Right ventricle myocardium inferior (tissue), 1 donor: Measurements from ENCODE around the gene RAD51B. TPM values are rescaled to one million over a fixed set of nuclear protein-coding genes. Genes with fewer than 3 reads are reported as not detected.
"Not testable (repeated sequence)": the region's sequence is repeated elsewhere in the genome, so short reads cannot be mapped to it uniquely, and the experiment has no call there.

Experiments
- ATAC-seq: fragments of 200-7000 bp; cut with Tn5 transposase; one replicate; pipeline ENCODE4 v1.9.1; 2020; ENCODE audit warnings: mild to moderate bottlenecking, moderate library complexity
- DNase-seq: peaks from one replicate; pipeline ENCODE4 v3.0.0; 2021; ENCODE audit errors: missing footprints
- intact Hi-C: fragments of 100-400 bp; cut with DNase I; formaldehyde crosslinking; loops from one replicate; pipeline ENCODE4 v1.11.0; 2022
- total RNA-seq: library from RNA; stranded (reverse); fragmentation: NEBNext Ultra II Directional; extraction: Animal tissue kit (Norgen Biotek cat#: 25700); gene quantifications from one replicate; pipeline ENCODE4 v1.2.1, GENCODE V29; 2021
- donor health status: DM: no; HTN: yes; CAD: no; lungs with severe emphysema.

RAD51B gene
- total RNA-seq, 1 donor from 2014 or later, result 4.1 TPM

- intact Hi-C loops, result no loop called here
- DNase-seq, result no peak
- no peak for ATAC-seq
Observed at GRCh38 chr14:68689511-68689910, 869.9 kb downstream of the RAD51B start.

DNA sequence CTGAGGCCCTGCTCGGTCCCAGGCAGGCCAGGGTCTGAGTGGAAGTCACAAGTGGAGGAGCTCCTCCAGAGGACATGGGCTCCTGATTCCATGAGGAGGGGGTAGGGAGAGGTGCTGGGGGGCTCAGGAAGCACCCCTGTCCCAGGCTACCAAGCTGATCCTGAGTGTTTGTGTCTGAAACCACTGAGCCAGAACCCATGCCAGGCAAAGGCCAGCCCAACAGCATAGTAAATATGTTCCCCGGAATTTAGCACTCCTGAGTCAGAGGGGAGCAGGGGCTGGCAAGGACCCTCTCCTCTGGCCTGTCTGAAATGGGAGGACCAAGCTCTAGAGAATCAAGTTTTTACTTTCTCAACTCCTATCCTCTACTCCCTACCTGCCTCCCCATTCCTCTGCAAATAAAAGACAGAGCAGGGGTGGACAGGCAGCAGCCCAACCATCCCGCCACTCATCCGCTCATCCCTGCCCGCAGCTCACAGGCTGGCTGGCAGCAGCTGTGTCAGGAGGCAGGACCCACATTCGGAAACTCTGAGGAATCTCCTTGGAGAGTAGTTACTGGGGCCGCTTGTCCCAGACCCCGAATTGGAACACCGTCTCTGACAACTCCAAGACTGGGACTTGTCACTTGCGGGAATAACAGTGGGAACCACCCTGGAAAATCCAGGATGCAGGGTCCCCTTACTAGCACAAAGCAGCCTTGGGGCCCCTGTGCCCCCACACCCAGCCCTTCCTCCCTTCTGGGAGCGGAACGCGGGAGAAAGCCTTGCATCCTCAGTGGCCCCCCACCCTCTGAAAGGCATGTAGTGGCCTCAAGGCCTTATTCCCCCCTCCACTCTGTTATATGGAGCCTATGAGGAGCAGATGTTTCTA lies 870.7 kb downstream of the RAD51B start:
- DNase-seq, result no peak
- ATAC-seq, result no peak
- intact Hi-C loops, result no loop called here

DNA sequence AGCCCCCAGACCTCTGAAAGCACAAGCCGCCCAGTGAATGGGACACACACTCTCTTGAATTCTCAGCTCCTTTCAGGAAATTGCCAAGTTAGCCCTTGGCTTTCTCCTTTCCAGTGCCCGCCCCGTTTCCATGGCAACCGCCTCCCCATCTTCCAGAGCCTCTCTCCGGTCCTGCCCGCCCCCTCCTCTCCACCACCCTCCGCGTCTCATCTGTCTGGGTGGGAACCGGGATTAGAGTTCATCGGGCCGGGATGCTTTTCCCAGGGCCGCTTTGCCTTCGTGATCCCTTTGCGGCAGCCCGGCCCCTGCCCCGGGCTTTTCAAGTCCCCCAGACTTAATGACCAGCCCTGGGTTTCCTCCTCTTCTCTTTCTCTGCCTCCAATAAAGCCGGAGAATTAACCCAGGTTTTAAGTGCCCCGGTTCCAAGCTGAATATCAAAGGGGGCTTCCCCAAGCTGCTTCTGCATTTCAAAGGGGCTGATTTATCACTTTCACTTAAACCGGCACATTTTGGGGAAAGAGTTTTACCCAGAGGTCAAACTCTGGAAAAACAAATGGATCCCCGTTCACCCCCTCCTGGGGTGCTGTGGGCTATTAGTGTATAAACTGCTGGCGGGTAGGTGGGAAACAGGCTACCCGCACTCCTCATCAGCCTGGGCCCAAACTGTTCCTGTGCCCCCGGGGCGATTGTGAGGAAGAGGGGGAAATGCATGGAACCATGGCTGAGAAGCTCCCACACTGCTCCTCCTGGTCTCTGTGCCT lies 871.6 kb downstream of the RAD51B start:
- intact Hi-C loops, result no loop called here

GRCh38 chr14:68691792-68692118 lies 872.2 kb downstream of the RAD51B start:
- DNase-seq, result no peak
- intact Hi-C loops, result no loop called here
- no peak for ATAC-seq

More for the DNA sequence above, 871.6 kb downstream of the RAD51B start:
- DNase-seq (no peak), ATAC-seq (no peak)

GRCh38 chr14:68692216-68692615 lies 872.6 kb downstream of the RAD51B start:
- ATAC-seq (no peak), DNase-seq (no peak)
- intact Hi-C loops, result no loop called here

- DNase-seq, result no peak
- intact Hi-C loops, result no loop called here
- ATAC-seq, result peak; percentile 66
Observed at GRCh38 chr14:68692916-68693771, 873.6 kb downstream of the RAD51B start.

GRCh38 chr14:68693926-68694325 lies 874.3 kb downstream of the RAD51B start:
- no peak for ATAC-seq
- intact Hi-C loops, result no loop called here
- no peak for DNase-seq

DNA sequence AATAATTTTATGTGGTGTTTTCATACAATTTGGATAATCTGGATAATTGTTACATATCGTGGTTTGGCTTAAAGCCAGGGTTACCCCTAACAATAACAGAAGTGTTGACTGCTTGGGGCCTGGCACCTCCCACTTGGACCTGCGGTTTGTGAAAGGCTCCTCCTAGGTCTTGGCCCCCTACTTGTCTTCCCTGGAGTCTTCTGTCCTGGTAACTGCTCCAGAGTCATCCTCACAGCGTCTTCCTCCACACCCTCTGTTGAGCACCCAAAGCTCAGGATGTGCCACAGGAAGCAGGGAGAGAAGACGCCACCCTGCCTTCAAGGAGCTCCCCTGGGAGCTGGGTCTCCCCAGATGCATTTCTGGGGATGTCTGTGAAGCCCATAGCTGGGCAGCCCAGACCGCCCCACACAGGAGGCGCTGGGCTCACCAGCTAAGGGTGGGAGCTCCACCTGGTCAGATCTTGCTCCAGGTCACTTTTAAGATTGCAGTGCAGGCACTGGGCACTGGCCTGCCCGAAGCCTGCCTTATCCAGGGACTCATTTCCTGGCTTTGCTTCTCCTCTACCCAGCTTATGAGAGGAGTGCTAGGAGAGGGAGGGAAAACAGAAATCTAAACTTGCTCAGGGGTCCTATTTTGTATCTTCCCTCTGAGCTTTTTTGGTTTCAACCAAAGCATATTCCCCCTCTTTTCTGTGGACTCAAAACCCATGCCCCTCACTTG lies 875.1 kb downstream of the RAD51B start:
- ATAC-seq, result no peak

GRCh38 chr14:68695326-68695768 lies 875.8 kb downstream of the RAD51B start:
- DNase-seq, result no peak
- no peak for ATAC-seq
- intact Hi-C loops, result no loop called here

More for the DNA sequence above, 875.1 kb downstream of the RAD51B start:
- DNase-seq, result no peak
- intact Hi-C loops, result no loop called here

DNA sequence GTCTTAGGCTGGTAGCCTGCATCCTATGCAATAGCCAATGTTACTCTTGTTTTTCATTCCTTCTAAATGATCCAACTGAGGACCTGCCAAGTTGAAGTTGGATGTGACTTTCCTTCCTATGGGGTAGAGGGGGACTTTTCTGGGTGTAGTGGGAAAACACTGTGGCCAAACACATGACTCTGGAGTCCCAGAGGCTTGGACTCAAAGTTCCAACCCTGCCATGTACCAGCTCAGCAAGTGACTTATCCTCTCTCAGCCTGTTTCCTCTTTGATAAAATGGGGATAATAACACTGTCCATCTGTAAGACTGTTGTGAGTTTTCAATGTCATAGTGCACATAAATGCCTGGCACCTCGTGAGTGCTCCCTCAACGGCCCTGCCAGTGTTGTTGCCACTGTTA lies 876.3 kb downstream of the RAD51B start:
- DNase-seq (no peak), ATAC-seq (no peak)
- intact Hi-C loops, result no loop called here

DNA sequence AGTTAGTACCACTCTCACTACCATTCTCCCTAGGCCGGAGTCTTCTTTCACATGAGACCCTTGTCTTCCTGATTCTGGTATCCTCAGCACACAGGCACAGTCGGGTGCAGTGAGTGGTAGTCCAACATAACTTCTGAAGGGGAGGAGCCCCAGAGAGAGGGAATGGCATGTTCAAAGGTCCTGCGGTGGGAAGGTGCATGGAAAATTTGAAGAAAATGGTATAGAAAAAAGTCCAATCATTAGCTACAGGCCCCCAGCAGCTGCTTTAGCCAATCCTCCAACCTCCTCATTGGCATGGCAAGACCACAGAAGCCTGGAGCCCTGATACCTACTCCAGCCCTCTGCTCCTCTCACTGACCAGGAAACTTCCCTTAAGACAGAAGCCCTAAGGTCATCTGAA lies 876.7 kb downstream of the RAD51B start:
- ATAC-seq (no peak), DNase-seq (no peak)
- intact Hi-C loops, result no loop called here

DNA sequence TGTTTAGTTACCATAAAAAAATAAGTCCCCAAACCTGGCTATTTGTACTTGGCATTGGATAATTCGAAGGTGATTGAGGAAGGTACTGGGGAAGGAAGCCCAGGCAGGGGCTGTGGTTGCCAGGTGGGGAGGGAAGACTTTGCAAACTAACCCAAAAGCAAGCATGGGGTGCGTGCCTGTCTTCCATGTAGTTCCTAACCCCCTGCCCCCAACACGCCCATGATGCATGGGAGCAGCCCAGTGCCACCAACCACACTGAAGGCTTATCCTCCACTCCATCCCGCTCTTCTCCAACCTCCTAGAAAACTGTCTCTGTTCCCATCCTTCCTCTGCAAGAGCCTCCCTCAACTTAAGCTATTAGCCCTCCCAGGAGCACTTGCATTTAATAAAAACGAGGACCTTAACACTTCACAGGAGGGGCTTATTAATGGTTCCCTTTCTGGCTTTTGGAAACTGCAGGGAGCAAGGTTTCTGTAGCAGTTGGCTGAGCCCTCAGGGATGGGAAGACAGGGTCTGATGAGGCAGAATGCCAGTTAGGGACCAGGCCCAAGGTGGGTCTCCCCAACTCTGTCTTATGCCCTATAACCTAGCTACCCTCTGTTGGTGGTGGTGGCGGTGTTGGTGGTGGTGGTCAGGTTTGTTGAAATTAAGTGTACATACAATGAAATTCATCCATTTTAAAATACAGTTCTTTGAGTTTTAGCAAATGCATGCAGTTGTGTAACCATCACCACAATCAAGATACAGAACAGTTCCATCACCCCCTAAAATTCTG lies 877.3 kb downstream of the RAD51B start:
- intact Hi-C loops, result no loop called here
- ATAC-seq, result no peak

DNA sequence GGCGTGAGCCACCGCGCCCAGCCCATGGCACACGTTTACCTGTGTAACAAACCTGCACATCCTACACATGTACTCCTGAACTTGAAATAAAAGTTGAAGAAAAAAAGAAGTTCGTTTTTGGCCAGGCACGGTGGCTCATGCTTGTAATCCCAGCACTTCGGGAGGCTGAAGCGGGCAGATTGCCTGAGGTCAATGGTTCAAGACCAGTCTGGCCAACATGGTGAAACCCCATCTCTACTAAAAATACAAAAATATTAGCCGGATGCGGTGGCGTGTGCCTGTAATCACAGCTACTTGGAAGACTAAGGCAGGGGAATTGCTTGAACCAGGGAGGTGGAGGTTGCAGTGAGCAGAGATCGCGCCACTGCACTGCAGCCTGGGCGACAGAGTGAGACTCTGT lies 879.2 kb downstream of the RAD51B start:
- ATAC-seq, DNase-seq, intact Hi-C loops: not testable (repeated sequence)

More for the DNA sequence above, 877.3 kb downstream of the RAD51B start:
- no peak for DNase-seq

DNA sequence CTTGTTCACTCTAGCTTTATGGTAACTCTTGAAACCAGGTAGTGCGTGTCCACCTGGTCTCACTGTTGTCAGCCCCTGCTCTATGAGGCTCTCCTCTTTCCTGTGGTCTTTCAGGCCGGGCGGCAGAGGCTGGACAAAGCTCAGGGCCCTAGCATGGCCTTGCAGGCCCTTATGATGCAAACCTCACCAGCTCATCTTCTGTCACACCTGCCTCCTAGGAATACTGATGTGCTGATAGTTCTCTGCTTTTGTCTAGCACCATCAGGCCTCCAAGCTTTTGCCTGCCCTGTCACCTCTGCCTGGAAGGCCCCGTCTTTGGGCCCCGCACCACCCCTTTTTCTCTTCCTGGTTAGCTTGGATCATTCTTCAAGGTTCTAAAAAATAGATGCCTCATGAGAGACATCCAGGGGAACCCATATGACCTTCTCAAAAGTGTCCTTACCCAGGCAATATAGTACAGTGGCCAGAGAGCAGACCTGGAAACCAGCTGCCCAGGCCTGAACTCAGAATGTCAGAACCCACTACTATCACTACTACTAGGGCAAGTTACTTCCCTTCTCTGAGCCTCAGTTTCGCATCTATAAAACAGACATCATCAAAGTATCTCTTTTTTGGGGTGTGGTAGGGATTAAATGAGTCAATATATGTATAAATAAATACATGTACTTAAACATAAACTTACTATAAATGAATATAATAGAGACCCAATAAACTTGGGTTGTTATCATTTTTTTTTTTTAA lies 881.6 kb downstream of the RAD51B start:
- ATAC-seq, result no peak
- intact Hi-C loops, result no loop called here
- DNase-seq, result no peak

- no peak for DNase-seq
- no peak for ATAC-seq
- intact Hi-C loops, result no loop called here
Observed at GRCh38 chr14:68702135-68702534, 882.6 kb downstream of the RAD51B start.

GRCh38 chr14:68702578-68702977 lies 883.0 kb downstream of the RAD51B start:
- intact Hi-C loops, result no loop called here
- no peak for DNase-seq
- ATAC-seq, result no peak

DNA sequence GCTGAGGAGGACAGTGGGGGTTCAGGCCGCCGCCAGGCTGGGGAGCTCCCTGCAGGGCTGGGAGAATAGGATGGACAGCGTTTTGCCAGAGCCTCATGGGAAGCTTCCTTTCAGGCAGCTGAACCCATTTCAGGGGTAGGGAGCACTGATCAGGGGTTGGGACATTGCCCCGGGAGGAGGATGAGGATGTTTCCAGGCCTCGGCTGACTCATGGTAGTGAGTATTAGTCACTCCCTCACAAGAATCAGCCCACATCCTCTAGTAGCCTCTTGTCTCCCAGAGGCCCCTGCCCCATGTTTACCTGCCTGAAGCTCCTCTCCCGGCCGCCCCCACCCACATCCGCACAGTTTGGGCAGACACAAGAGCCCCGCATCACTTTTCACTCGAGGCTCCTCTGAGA lies 883.5 kb downstream of the RAD51B start:
- DNase-seq, result no peak
- intact Hi-C loops, result no loop called here
- ATAC-seq, result no peak
